Activated naive CD4-positive, alpha-beta T cell treated with Interleukin-2 at 50 U/mL for 16 hours (primary cell): Measurements from ENCODE around the gene DOCK4.

Experiments used
- DNase-seq: peaks from one replicate; pipeline ENCODE4 v3.0.0-alpha.2; 2020

Gene DOCK4

GRCh38 chr7:111743244-111743847, 462.9 kb downstream of the DOCK4 start:
- no peak for DNase-seq

- DNase-seq: peak; percentile 21
These were observed 464.4 kb downstream of the DOCK4 start for GRCh38 chr7:111741811-111742240.

GRCh38 chr7:111740942-111741341, 465.3 kb downstream of the DOCK4 start:
- DNase-seq: no peak

GRCh38 chr7:111736552-111736874, 469.7 kb downstream of the DOCK4 start:
- no peak for DNase-seq

- DNase-seq: peak; percentile 25
These were observed 470.3 kb downstream of the DOCK4 start for GRCh38 chr7:111735661-111736551.

- DNase-seq: no peak
These were observed 471.1 kb downstream of the DOCK4 start for GRCh38 chr7:111734954-111735660.

GRCh38 chr7:111732923-111733322, 473.3 kb downstream of the DOCK4 start:
- no peak for DNase-seq

GRCh38 chr7:111730476-111731300, 475.5 kb downstream of the DOCK4 start:
- DNase-seq: no peak

- DNase-seq: no peak
These were observed 476.1 kb downstream of the DOCK4 start for GRCh38 chr7:111730057-111730456.

- no peak for DNase-seq
These were observed 476.7 kb downstream of the DOCK4 start for GRCh38 chr7:111729483-111729882.

- DNase-seq: no peak
These were observed 477.6 kb downstream of the DOCK4 start for GRCh38 chr7:111728635-111728995.

- DNase-seq: no peak
These were observed 478.1 kb downstream of the DOCK4 start for GRCh38 chr7:111727905-111728634.

GRCh38 chr7:111718886-111719285, 487.3 kb downstream of the DOCK4 start:
- DNase-seq: no peak

GRCh38 chr7:111711426-111712065, 494.7 kb downstream of the DOCK4 start:
- no peak for DNase-seq

- DNase-seq: no peak
These were observed 495.3 kb downstream of the DOCK4 start for GRCh38 chr7:111710839-111711380.

- DNase-seq: no peak
These were observed 498.1 kb downstream of the DOCK4 start for GRCh38 chr7:111708072-111708471.

GRCh38 chr7:111705807-111706206, 500.4 kb downstream of the DOCK4 start:
- no peak for DNase-seq

GRCh38 chr7:111697771-111698170, 508.4 kb downstream of the DOCK4 start:
- no peak for DNase-seq

- no peak for DNase-seq
These were observed 511.8 kb downstream of the DOCK4 start for GRCh38 chr7:111694376-111694775.

- no peak for DNase-seq
These were observed 515.7 kb downstream of the DOCK4 start for GRCh38 chr7:111690364-111691111.

GRCh38 chr7:111685349-111685748, 520.9 kb downstream of the DOCK4 start:
- DNase-seq: no peak
